ENCODE data around the gene TMC2. TPM values are rescaled to one million over a fixed set of nuclear protein-coding genes. Genes with fewer than 3 reads are reported as not detected.

TMC2 gene
- total and polyA plus RNA-seq, 2 of the 8 experiments (the other 6 are each of a cell fraction or from before 2014, with no cell fraction given) = not detected

GRCh38 chr20:2509794-2510193, 26.6 kb upstream of the TMC2 start (continued):
- TF ChIP-seq CHD7 (IDR thresholded peaks at IDR 0.05; ENCODE audit: insufficient replicate concordance, low read length) = peak; percentile 43
- no peak for TF ChIP-seq MAFK (IDR thresholded peaks at IDR 0.05; ENCODE audit: low read depth, low read length)
- TF ChIP-seq RAD21 (IDR thresholded peaks at IDR 0.05 in 1 of 2, conservative IDR thresholded peaks at IDR 0.05 in 1 of 2; ENCODE audit: low read depth in 2 of 2, low read length in 2 of 2) = no peak
- peak; percentile 55; the same call in 1 of the 2 replicates for TF ChIP-seq POLR2AphosphoS5 (IDR thresholded peaks at IDR 0.05; ENCODE audit: low read depth, low read length)
- TF ChIP-seq ATF2 (IDR thresholded peaks at IDR 0.05; ENCODE audit: low read length) = no peak
- TF ChIP-seq GABPA (IDR thresholded peaks at IDR 0.05; ENCODE audit: borderline replicate concordance, insufficient read depth, low read length) = no peak
- no peak for TF ChIP-seq SP4 (IDR thresholded peaks at IDR 0.05; ENCODE audit: low read length)
- no peak for TF ChIP-seq KDM4A (IDR thresholded peaks at IDR 0.05; ENCODE audit: low read depth, low read length, severe bottlenecking)
- no peak for TF ChIP-seq SIRT6 (IDR thresholded peaks at IDR 0.05; ENCODE audit: low read length)
- 0 out of 2 replicates have a peak, but pooled peaks have one; percentile 48 for TF ChIP-seq POU5F1 (IDR thresholded peaks at IDR 0.05; ENCODE audit: low read depth, low read length)

All from H1 (cell line).